NB4 (cell line): ENCODE data around the gene GRAMD4.

Experiments
- CTCF ChIP-seq: IDR thresholded peaks from one replicate; pipeline ENCODE4 v1.5.1; 2012; ENCODE audit warnings: low read depth, low read length
- MAX ChIP-seq: IDR thresholded peaks from 2 replicates; pipeline ENCODE4 v1.6.1; 2011; ENCODE audit warnings: low read depth, low read length
- MYC ChIP-seq: IDR thresholded peaks from 2 replicates; pipeline ENCODE4 v1.6.1; 2011; ENCODE audit warnings: low read depth, low read length

- TF ChIP-seq CTCF, result no peak
- no peak for TF ChIP-seq MYC
- no peak for TF ChIP-seq MAX
These were observed 39.6 kb downstream of the GRAMD4 start for GRCh38 chr22:46659791-46660186.
